ENCODE data around the gene DCST1. TPM values are rescaled to one million over a fixed set of nuclear protein-coding genes. Genes with fewer than 3 reads are reported as not detected.
A peak's percentile ranks its signal among the peaks of the same experiment; 100 is the strongest.

Gene DCST1
- total RNA-seq, 2 donors from 2014 or later: not detected

- intact Hi-C loops (cut with DNase I): no loop called here
- no peaks in the 10 kb centered on the region for H3K9me3 ChIP-seq
- H3K27me3 ChIP-seq: peaks cover 4 to 44% of the 10 kb centered on the region in 2 donors
- no peaks in the 10 kb centered on the region for H3K36me3 ChIP-seq (replicated peaks in 1 of 2; ENCODE audit: insufficient read depth in 1 of 2, low read depth in 2 of 2)
- no peak overlapping the region for H3K27ac ChIP-seq
- TF ChIP-seq CTCF (IDR thresholded peaks at IDR 0.05): no peak
- TF ChIP-seq POLR2A (IDR thresholded peaks at IDR 0.05): no peak
- 3 to 6% methylated on average over 24 to 60 of the region's 68 CpGs for WGBS, 2 donors
- DNase-seq (no peak), ATAC-seq (no peak)
- H3K4me1 ChIP-seq: peaks cover 67% of the 10 kb centered on the region
- no peak overlapping the region for H3K4me3 ChIP-seq
Observed at GRCh38 chr1:155081472-155082300, 48.1 kb downstream of the DCST1 start.

GRCh38 chr1:155082301-155083051 is 48.9 kb downstream of the DCST1 start:
- H3K36me3 ChIP-seq (replicated peaks in 1 of 2; ENCODE audit: insufficient read depth in 1 of 2, low read depth in 2 of 2): no peaks in the 10 kb centered on the region
- no peak overlapping the region for H3K27ac ChIP-seq
- no peaks in the 10 kb centered on the region for H3K9me3 ChIP-seq
- no peak for DNase-seq
- ATAC-seq: no peak
- peaks cover 67% of the 10 kb centered on the region for H3K4me1 ChIP-seq
- intact Hi-C loops (cut with DNase I): no loop called here
- TF ChIP-seq POLR2A (IDR thresholded peaks at IDR 0.05) (no peak), CTCF (IDR thresholded peaks at IDR 0.05) (no peak)
- H3K4me3 ChIP-seq: no peak overlapping the region
- peaks cover 4 to 44% of the 10 kb centered on the region in 2 donors for H3K27me3 ChIP-seq
- 12 to 14% methylated on average over 28 to 36 of the region's 36 CpGs for WGBS, 2 donors

DNA sequence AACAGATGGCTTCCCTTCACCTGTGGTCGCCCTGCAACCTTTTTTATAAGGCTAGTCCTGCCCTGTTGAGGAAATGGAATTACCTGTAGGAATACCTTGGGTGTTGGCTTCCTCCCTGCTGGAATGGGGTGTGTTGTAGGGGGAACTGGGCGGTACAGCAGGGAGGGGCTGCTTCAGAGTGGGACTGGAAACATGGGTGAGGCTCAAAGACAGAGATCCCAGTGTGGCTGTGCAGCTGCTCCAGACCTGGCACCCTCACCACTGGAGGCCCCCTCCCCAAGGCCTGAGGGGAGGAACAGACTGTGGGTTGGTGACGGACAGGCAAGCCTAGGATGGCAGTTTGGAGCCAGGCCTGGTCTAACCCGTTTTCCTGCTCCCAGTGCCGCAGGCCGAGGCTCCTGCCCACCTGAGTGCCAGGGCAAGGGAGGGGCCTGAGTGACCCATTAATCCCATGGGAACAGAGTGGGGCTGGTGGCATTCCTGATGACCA is 49.5 kb downstream of the DCST1 start:
- TF ChIP-seq POLR2A (IDR thresholded peaks at IDR 0.05): no peak
- TF ChIP-seq CTCF (IDR thresholded peaks at IDR 0.05): no peak
- H3K4me3 ChIP-seq: no peak overlapping the region
- no peaks in the 10 kb centered on the region for H3K36me3 ChIP-seq (replicated peaks in 1 of 2; ENCODE audit: insufficient read depth in 1 of 2, low read depth in 2 of 2)
- H3K27me3 ChIP-seq: peaks cover 4 to 44% of the 10 kb centered on the region in 2 donors
- ATAC-seq: no peak
- intact Hi-C loops (cut with DNase I): no loop called here
- peaks cover 67% of the 10 kb centered on the region for H3K4me1 ChIP-seq
- DNase-seq: no peak
- WGBS, 2 donors: 30 to 62% methylated on average over 2 to 6 of the region's 6 CpGs
- no peak overlapping the region for H3K27ac ChIP-seq
- no peaks in the 10 kb centered on the region for H3K9me3 ChIP-seq

- Histone ChIP-seq H3K4me1 (peaks cover 57% of the 10 kb centered on the region), H3K36me3 (replicated peaks in 1 of 2; ENCODE audit: insufficient read depth in 1 of 2, low read depth in 2 of 2) (no peaks in the 10 kb centered on the region), H3K27me3 (peaks cover 4 to 44% of the 10 kb centered on the region in 2 donors), H3K27ac (no peak overlapping the region), H3K9me3 (no peaks in the 10 kb centered on the region), H3K4me3 (no peak overlapping the region)
- 23 to 24% methylated on average over 14 to 21 of the region's 21 CpGs for WGBS, 2 donors
- DNase-seq (peak; percentile 54 to 62 (median 56)), ATAC-seq (peak; percentile 0)
- TF ChIP-seq POLR2A (IDR thresholded peaks at IDR 0.05) (no peak), CTCF (IDR thresholded peaks at IDR 0.05) (peak in 2 of 7 experiments; percentile 5 to 18)
- intact Hi-C loops (cut with DNase I): no loop called here
Observed at GRCh38 chr1:155083865-155084721, 50.5 kb downstream of the DCST1 start.

Data from body of pancreas (tissue), 4 donors.